ENCODE data around the gene SNURF. TPM values are rescaled to one million over a fixed set of nuclear protein-coding genes. Genes with fewer than 3 reads are reported as not detected.

The SNURF gene
- total and polyA plus RNA-seq, 2 donors (not counting 1 experiment from before 2014, with no cell fraction given): 9.6 to 33.1 TPM

- Histone ChIP-seq H3K79me2 (ENCODE audit: control insufficient read depth, insufficient read depth, low read length) (no peaks in the 10 kb centered on the region), H3K9me3 (ENCODE audit: control extremely low read depth in 1 of 3, control insufficient read depth in 2 of 3, insufficient read depth in 1 of 3, low read length in 2 of 3) (peaks cover 0 to 33% (median 5%) of the 10 kb centered on the region in 3 donors), H3K9ac (ENCODE audit: low read length) (no peak overlapping the region), H3K36me3 (replicated peaks in 1 of 2; ENCODE audit: control extremely low read depth in 1 of 2, control insufficient read depth in 1 of 2, extremely low read depth in 1 of 2, insufficient read depth in 2 of 2, low read length in 1 of 2) (no peaks in the 10 kb centered on the region), H4K20me1 (ENCODE audit: control insufficient read depth, insufficient read depth, low read length, poor library complexity, severe bottlenecking) (no peaks in the 10 kb centered on the region), H3K4me2 (replicated peaks; ENCODE audit: low read depth, low read length, poor library complexity, severe bottlenecking) (no peak overlapping the region), H2AFZ (ENCODE audit: insufficient read depth, low read depth, low read length, poor library complexity, severe bottlenecking) (no peak overlapping the region), H3K4me3 (ENCODE audit: control extremely low read depth in 1 of 5, extremely low read depth in 1 of 5, insufficient read depth in 1 of 5, low read depth in 2 of 5, low read length in 4 of 5) (no peak overlapping the region), H3K27me3 (replicated peaks in 1 of 4; ENCODE audit: control extremely low read depth in 1 of 4, control insufficient read depth in 3 of 4, insufficient read depth in 4 of 4, low read length in 3 of 4) (no peaks in the 10 kb centered on the region), H3K4me1 (ENCODE audit: control insufficient read depth in 2 of 2, insufficient read depth in 2 of 2, low read length in 2 of 2) (no peaks in the 10 kb centered on the region), H3K27ac (ENCODE audit: low read length in 2 of 2) (no peak overlapping the region)
- no peaks in the 10 kb centered on the region for H3K4me1 Mint-ChIP-seq
- no peak for TF ChIP-seq EZH2 (IDR thresholded peaks at IDR 0.05; ENCODE audit: borderline replicate concordance, insufficient read depth, low read depth, low read length, poor library complexity, severe bottlenecking)
- TF ChIP-seq, protein P1, sequence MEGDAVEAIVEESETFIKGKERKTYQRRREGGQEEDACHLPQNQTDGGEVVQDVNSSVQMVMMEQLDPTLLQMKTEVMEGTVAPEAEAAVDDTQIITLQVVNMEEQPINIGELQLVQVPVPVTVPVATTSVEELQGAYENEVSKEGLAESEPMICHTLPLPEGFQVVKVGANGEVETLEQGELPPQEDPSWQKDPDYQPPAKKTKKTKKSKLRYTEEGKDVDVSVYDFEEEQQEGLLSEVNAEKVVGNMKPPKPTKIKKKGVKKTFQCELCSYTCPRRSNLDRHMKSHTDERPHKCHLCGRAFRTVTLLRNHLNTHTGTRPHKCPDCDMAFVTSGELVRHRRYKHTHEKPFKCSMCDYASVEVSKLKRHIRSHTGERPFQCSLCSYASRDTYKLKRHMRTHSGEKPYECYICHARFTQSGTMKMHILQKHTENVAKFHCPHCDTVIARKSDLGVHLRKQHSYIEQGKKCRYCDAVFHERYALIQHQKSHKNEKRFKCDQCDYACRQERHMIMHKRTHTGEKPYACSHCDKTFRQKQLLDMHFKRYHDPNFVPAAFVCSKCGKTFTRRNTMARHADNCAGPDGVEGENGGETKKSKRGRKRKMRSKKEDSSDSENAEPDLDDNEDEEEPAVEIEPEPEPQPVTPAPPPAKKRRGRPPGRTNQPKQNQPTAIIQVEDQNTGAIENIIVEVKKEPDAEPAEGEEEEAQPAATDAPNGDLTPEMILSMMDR (IDR thresholded peaks at IDR 0.05): no peak
- intact Hi-C loops (cut with micrococcal nuclease): no loop called here
- POLR2A ChIA-PET: no interaction called here
- DNase-seq (no peak), ATAC-seq (ENCODE audit: low read depth) (no peak)
- H3K27me3 Mint-ChIP-seq: no peaks in the 10 kb centered on the region
- no peak overlapping the region for H3K27ac Mint-ChIP-seq
- 27% methylated on average over 5 of the region's 8 CpGs for WGBS (ENCODE audit: insufficient coverage)
- H3K9me3 Mint-ChIP-seq (ENCODE audit: insufficient read depth): peaks cover 2% of the 10 kb centered on the region
- H3K4me3 Mint-ChIP-seq: no peak overlapping the region
- CTCF ChIA-PET: no interaction called here
These were observed 38.3 kb upstream of the SNURF start for GRCh38 chr15:24916305-24917009.

DNA sequence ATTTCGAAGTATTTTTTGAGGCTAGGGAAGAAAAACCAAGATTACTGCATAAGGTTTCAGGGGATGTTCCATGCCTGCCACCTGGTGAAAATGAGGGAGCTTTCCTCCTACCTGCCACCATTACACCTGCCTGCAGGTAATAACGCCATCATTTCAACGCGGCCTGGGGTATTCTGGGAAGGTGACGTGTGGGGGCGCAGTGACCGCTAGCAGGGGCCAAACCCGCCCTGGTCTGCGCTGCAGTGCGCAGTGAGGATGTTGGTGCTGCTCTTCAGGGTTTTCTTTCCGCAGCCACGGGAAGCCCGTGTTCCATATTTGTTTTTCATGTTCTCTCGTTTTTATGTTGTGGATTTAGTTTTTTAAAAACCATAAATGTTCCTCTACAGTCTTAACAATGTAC is 37.4 kb upstream of the SNURF start:
- ChIA-PET POLR2A (no interaction called here), CTCF (no interaction called here)
- Histone ChIP-seq H2AFZ (ENCODE audit: insufficient read depth, low read depth, low read length, poor library complexity, severe bottlenecking) (no peak overlapping the region), H3K9ac (ENCODE audit: low read length) (no peak overlapping the region), H3K9me3 (ENCODE audit: control extremely low read depth in 1 of 3, control insufficient read depth in 2 of 3, insufficient read depth in 1 of 3, low read length in 2 of 3) (peaks cover 0 to 28% (median 4%) of the 10 kb centered on the region in 3 donors), H3K27me3 (replicated peaks in 1 of 4; ENCODE audit: control extremely low read depth in 1 of 4, control insufficient read depth in 3 of 4, insufficient read depth in 4 of 4, low read length in 3 of 4) (no peaks in the 10 kb centered on the region), H3K4me3 (ENCODE audit: control extremely low read depth in 1 of 5, extremely low read depth in 1 of 5, insufficient read depth in 1 of 5, low read depth in 2 of 5, low read length in 4 of 5) (no peak overlapping the region), H4K20me1 (ENCODE audit: control insufficient read depth, insufficient read depth, low read length, poor library complexity, severe bottlenecking) (no peaks in the 10 kb centered on the region), H3K27ac (ENCODE audit: low read length in 2 of 2) (no peak overlapping the region), H3K79me2 (ENCODE audit: control insufficient read depth, insufficient read depth, low read length) (no peaks in the 10 kb centered on the region), H3K4me1 (ENCODE audit: control insufficient read depth in 2 of 2, insufficient read depth in 2 of 2, low read length in 2 of 2) (no peaks in the 10 kb centered on the region), H3K4me2 (replicated peaks; ENCODE audit: low read depth, low read length, poor library complexity, severe bottlenecking) (no peak overlapping the region), H3K36me3 (replicated peaks in 1 of 2; ENCODE audit: control extremely low read depth in 1 of 2, control insufficient read depth in 1 of 2, extremely low read depth in 1 of 2, insufficient read depth in 2 of 2, low read length in 1 of 2) (no peaks in the 10 kb centered on the region)
- ATAC-seq (ENCODE audit: low read depth) (no peak), DNase-seq (no peak)
- intact Hi-C loops (cut with micrococcal nuclease): no loop called here
- Mint-ChIP-seq H3K27ac (no peak overlapping the region), H3K9me3 (ENCODE audit: insufficient read depth) (peaks cover 2% of the 10 kb centered on the region), H3K27me3 (no peaks in the 10 kb centered on the region), H3K4me1 (no peaks in the 10 kb centered on the region), H3K4me3 (no peak overlapping the region)
- no peak for TF ChIP-seq EZH2 (IDR thresholded peaks at IDR 0.05; ENCODE audit: borderline replicate concordance, insufficient read depth, low read depth, low read length, poor library complexity, severe bottlenecking)
- TF ChIP-seq, protein P1 (IDR thresholded peaks at IDR 0.05): no peak
- 94% methylated on average over 9 of the region's 14 CpGs for WGBS (ENCODE audit: insufficient coverage)
